Naive B cell (primary cell): ENCODE data around the gene HIP1R. TPM values are rescaled to one million over a fixed set of nuclear protein-coding genes. Genes with fewer than 3 reads are reported as not detected.
"Not testable (repeated sequence)": the region's sequence is repeated elsewhere in the genome, so short reads cannot be mapped to it uniquely, and the experiment has no call there.

Source experiments
- ATAC-seq, 2 donors: fragments of 150-1000 bp; cut with Tn5 transposase; 2 replicates each; pipeline ENCODE4 v1.10.0; 2021; ENCODE audit warnings: low read depth in 2 of 2, mild to moderate bottlenecking in 2 of 2, moderate library complexity in 2 of 2
- DNase-seq: peaks from one replicate; pipeline ENCODE4 v3.0.0; 2022
- H3K27ac Mint-ChIP-seq, 6 donors: one replicate each; pipeline ENCODE4 v1.8.0; 2020 to 2022; ENCODE audit warnings: mild to moderate bottlenecking in 6 of 6, mixed read lengths in 6 of 6, moderate library complexity in 5 of 6, inconsistent platforms in 2 of 6
- H3K27me3 Mint-ChIP-seq, 3 donors: one replicate each; pipeline ENCODE4 v1.8.0; 2021 to 2022; ENCODE audit warnings: mixed read lengths in 3 of 3, mild to moderate bottlenecking in 1 of 3
- H3K36me3 Mint-ChIP-seq, 2 donors: one replicate each; pipeline ENCODE4 v1.8.0; 2020 to 2022; ENCODE audit warnings: mixed read lengths in 2 of 2, inconsistent platforms in 1 of 2, mild to moderate bottlenecking in 1 of 2
- H3K4me1 Mint-ChIP-seq, 3 donors: one replicate each; pipeline ENCODE4 v1.8.0; 2020 to 2022; ENCODE audit warnings: mixed read lengths in 3 of 3, inconsistent platforms in 1 of 3, mild to moderate bottlenecking in 1 of 3, moderate library complexity in 1 of 3
- H3K4me3 Mint-ChIP-seq, 8 donors: one replicate each; pipeline ENCODE4 v1.8.0; 2020 to 2022; ENCODE audit warnings: mild to moderate bottlenecking in 8 of 8, mixed read lengths in 8 of 8, moderate library complexity in 8 of 8, inconsistent platforms in 2 of 8
- H3K9me3 Mint-ChIP-seq, 7 donors: one replicate each; pipeline ENCODE4 v1.8.0; 2020 to 2022; ENCODE audit warnings: mixed read lengths in 7 of 7, mild to moderate bottlenecking in 5 of 7, inconsistent platforms in 2 of 7, moderate library complexity in 1 of 7
- polyA plus RNA-seq, 6 donors: library from polyadenylated mRNA; unstranded; fragments of 300-500 nt; fragmentation: Illumina TruSeq; gene quantifications; one replicate each; pipeline ENCODE4 v1.2.3, GENCODE V29; 2021; ENCODE audit warnings: low read depth in 6 of 6

HIP1R gene, protein sequence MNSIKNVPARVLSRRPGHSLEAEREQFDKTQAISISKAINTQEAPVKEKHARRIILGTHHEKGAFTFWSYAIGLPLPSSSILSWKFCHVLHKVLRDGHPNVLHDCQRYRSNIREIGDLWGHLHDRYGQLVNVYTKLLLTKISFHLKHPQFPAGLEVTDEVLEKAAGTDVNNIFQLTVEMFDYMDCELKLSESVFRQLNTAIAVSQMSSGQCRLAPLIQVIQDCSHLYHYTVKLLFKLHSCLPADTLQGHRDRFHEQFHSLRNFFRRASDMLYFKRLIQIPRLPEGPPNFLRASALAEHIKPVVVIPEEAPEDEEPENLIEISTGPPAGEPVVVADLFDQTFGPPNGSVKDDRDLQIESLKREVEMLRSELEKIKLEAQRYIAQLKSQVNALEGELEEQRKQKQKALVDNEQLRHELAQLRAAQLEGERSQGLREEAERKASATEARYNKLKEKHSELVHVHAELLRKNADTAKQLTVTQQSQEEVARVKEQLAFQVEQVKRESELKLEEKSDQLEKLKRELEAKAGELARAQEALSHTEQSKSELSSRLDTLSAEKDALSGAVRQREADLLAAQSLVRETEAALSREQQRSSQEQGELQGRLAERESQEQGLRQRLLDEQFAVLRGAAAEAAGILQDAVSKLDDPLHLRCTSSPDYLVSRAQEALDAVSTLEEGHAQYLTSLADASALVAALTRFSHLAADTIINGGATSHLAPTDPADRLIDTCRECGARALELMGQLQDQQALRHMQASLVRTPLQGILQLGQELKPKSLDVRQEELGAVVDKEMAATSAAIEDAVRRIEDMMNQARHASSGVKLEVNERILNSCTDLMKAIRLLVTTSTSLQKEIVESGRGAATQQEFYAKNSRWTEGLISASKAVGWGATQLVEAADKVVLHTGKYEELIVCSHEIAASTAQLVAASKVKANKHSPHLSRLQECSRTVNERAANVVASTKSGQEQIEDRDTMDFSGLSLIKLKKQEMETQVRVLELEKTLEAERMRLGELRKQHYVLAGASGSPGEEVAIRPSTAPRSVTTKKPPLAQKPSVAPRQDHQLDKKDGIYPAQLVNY
- 10 to 100 TPM; 33.8 to 91.3 (median 38.4) TPM for polyA plus RNA-seq

DNA sequence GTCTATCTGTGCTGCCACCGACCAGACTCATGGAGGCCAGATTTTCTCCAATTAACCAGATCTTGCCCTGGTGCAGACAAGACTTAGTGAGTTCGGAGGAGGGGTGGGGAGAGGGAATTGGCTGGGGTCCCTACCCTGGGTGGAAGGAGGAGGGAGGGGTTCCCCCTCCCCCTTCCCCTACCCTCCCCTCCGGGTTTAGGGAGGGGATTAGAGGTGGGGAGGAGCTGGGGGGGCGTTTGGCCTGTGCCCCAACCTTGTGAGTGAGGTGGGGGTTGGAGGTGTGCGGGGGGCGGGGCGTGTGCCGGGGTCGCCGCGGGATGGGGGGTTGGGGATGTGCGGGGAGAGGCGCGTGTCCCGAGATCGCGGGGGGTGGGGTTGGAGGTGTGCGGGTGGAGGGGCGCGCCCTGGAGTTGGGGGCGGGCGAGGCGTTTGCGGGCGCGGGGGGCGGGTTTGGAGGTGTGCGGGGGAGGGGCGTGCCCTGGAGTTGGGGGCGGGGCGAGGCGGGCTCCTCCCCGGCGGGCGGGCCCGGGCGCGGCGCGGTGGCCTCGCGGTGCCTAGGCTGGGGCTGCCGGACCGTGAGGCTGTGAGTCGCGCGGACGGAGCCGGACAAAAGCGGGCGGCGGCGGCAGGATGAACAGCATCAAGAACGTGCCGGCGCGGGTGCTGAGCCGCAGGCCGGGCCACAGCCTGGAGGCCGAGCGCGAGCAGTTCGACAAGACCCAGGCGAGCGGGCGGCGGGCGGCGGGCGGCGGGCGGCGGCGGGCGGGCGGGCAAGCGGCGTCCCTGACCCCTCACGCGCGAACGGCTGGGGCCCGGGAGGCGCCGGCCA, at the start of gene HIP1R:
Gene HIP1R (plus strand): TSS at position 537 of the 829 bp plus-strand sequence. CDS start 94 bp downstream, at position 631.
- Mint-ChIP-seq H3K27me3 (no peaks in the 10 kb centered on the region), H3K9me3 (no peaks in the 10 kb centered on the region), H3K4me1 (peaks cover 52 to 61% (median 53%) of the 10 kb centered on the region in 3 donors), H3K27ac (peak within 1 kb of the TSS; percentile 94 to 100 (median 97)), H3K4me3 (peak within 1 kb of the TSS; percentile 94 to 99 (median 98)), H3K36me3 (peaks cover 0 to 11% of the 10 kb centered on the region in 2 donors)
- DNase-seq (peak; percentile 64), ATAC-seq (peak; percentile 47 to 51)

DNA sequence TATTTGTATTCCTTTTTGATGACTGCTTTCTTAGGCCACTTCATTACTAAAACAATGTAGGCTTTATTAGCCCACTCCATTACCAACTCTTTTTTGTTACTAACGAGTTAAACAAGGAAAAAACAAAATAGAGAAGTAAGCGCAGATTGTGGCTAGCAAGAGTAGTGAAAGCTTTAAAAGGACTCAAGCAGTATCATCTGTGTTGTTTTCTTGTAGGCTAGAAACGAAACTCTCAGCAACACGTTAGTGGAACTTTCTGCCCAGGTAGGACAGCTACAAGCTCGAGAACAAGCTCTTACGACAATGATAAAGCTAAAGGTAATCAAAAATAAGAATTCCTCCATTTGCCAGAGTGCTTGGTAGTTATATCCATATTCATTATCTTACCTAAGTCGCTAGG, 49.8 kb upstream of the HIP1R start:
- ATAC-seq: no peak
- no peak overlapping the region for H3K4me3 Mint-ChIP-seq

DNA sequence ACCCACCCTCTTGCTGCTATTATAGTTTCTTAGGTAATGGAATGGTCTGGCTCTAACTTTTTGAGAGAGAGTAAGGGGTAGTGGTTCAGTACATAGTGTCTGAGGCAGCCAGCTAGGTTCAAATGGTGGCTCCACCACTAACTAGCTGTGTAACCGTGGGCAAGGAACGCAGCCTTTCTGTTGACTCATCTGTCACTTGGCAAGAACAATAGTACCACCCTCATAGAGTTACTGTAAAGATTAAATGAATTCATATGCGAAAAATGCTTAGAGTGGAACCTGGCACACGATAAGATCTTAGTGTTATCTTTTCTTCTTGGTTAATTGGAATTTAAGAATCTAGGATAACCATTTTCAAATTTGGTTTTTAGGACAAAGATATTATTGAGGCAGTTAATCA, 46.9 kb upstream of the HIP1R start:
- Mint-ChIP-seq H3K4me3 (no peak overlapping the region), H3K4me1 (no peaks in the 10 kb centered on the region), H3K27ac (peak overlapping the region in 1 of 6 donors; percentile 21)

More for the DNA sequence above, 49.8 kb upstream of the HIP1R start:
- Mint-ChIP-seq H3K4me1 (no peaks in the 10 kb centered on the region), H3K9me3 (no peaks in the 10 kb centered on the region), H3K27me3 (no peaks in the 10 kb centered on the region), H3K27ac (peak overlapping the region in 1 of 6 donors; percentile 14), H3K36me3 (no peaks in the 10 kb centered on the region)
- no peak for DNase-seq

DNA sequence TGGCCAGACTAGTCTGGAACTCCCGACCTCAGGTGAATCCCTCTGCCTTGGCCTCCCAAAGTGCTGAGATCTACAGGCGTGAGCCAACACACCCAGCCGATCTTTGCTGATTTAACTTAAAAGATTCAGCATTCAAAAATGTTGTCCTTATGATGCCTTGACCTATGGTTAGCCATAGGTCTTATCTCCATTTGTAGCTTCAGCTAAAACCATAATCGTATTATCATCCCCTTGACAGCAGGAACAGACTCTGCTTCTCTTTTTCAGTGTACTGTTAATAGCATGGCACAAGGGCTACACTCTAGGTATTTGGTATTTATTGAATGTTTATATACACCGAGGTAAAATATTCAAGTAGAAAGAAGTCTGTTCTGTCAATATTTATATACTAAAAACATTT, 45.6 kb upstream of the HIP1R start:
- ATAC-seq (no peak), DNase-seq (no peak)
- peaks cover 0 to 5% (median 0%) of the 10 kb centered on the region in 3 donors for H3K4me1 Mint-ChIP-seq
- H3K9me3 Mint-ChIP-seq: no peaks in the 10 kb centered on the region
- H3K27ac Mint-ChIP-seq: peak overlapping the region in 1 of 6 donors; percentile 7
- no peaks in the 10 kb centered on the region for H3K36me3 Mint-ChIP-seq
- no peaks in the 10 kb centered on the region for H3K27me3 Mint-ChIP-seq
- no peak overlapping the region for H3K4me3 Mint-ChIP-seq

More for the DNA sequence above, 46.9 kb upstream of the HIP1R start:
- Mint-ChIP-seq H3K36me3 (no peaks in the 10 kb centered on the region), H3K27me3 (no peaks in the 10 kb centered on the region), H3K9me3 (no peaks in the 10 kb centered on the region)
- DNase-seq: no peak
- ATAC-seq: no peak

DNA sequence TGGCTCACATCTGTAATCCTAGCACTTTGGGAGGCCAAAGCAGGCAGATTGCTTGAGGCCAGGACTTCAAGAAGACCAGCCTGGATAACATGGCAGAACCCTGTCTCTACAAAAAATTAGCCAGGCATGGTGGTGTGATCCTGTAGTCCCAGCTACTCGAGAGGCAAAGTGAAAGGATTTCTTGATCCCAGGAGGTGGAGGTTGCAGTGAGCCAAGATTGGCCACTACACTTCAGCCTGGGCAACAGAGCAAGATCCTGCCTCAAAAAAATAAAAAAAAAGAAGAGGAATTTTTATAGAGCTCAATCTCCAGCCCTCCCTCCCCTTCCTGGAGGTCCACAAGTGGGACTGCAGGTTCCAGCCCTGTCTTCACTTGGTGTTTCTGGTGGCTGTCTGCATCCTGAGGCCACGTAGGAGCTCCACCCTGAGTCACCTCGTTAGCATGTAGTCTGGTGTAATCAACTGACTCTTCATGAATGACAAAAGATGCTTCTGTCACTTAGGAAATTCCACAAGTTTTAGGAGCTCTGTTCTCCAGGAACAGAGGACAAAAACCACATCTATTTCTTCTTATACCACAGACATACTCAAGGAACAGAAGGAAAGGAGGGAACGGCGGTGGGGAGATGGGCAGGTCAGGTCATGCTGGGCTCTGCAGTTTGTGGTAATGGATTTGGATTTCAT, 44.7 kb upstream of the HIP1R start:
- no peak overlapping the region for H3K4me3 Mint-ChIP-seq
- DNase-seq (no peak), ATAC-seq (no peak)
- peaks cover 0 to 5% (median 0%) of the 10 kb centered on the region in 3 donors for H3K4me1 Mint-ChIP-seq
- H3K9me3 Mint-ChIP-seq: no peaks in the 10 kb centered on the region
- no peaks in the 10 kb centered on the region for H3K36me3 Mint-ChIP-seq
- H3K27ac Mint-ChIP-seq: no peak overlapping the region
- H3K27me3 Mint-ChIP-seq: no peaks in the 10 kb centered on the region

DNA sequence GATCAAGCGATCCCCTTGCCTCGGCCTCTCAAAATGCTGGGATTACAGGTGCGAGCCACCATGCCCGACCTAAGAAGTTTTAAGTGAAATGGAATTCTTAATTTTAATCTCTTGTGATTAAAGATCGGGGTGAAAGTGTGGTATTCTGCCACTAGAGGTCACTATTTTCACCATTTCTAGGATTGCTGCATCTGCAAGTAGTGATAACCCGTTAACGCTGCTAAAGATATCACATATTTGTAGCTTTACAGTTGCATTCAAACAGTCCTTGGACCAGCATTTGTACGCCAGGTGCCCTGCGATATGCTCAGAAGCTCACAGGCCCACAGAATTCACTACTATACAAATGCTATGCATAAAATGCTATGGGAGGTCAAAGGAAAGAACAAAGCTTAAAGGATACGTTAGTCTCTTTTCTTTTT, 41.6 kb upstream of the HIP1R start:
- peak; percentile 67 to 80 for ATAC-seq
- Mint-ChIP-seq H3K27ac (peak overlapping the region in 1 of 6 donors; percentile 32), H3K36me3 (no peaks in the 10 kb centered on the region), H3K4me3 (no peak overlapping the region), H3K9me3 (no peaks in the 10 kb centered on the region), H3K27me3 (no peaks in the 10 kb centered on the region), H3K4me1 (peaks cover 0 to 5% (median 0%) of the 10 kb centered on the region in 3 donors)
- DNase-seq: peak; percentile 62

DNA sequence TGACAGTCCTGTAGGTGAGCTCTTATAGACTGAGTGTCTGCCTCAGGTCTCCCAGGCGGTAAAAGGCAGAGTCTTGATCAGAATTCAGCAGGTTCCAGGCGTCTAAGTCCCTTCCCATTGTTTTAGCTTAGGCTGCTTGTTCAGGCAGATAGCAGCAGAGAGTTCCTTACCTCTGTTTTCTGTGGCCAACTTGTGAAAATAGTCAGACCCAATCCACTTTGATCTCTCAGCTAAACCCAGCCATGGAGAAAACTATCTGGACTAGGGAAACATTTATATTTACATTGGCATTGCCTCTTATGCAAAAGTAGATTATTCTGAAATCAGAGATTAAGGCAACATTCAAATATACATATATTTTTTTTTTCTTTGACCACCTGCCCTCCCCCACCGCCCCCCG, 39.5 kb upstream of the HIP1R start:
- no peaks in the 10 kb centered on the region for H3K9me3 Mint-ChIP-seq
- H3K27me3 Mint-ChIP-seq: no peaks in the 10 kb centered on the region
- DNase-seq: no peak
- no peak overlapping the region for H3K4me3 Mint-ChIP-seq
- H3K36me3 Mint-ChIP-seq: no peaks in the 10 kb centered on the region
- H3K4me1 Mint-ChIP-seq: peaks cover 0 to 5% (median 5%) of the 10 kb centered on the region in 3 donors
- ATAC-seq: no peak
- no peak overlapping the region for H3K27ac Mint-ChIP-seq

DNA sequence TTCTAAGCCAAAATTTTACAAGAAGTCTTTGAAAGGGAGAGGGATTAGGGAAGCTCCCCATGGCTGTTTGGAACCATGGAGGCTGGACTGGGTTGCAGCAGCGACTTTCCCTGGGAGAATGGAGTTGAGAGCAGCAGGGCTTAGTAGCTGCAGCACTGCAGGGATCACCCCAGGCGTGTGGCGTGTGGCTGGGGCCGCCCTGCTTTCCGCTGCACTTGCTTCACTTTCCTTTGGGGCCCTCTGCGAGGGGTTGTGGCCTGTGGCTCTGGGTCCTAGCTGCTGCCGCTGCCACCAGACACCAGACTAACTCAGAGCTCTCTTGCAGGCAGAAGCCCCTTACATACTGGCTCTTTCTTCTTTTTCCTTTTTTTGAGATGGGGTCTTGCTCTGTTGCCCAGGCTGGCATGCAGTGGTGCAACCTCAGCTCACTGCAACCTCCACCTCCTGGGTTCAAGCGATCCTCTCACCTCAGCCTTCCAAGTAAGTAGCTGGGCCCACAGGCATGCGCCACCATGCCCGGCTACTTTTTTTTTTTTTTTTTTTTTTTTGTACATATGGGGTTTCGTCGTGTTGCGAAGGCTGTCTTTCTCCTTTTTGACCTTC, 35.5 kb upstream of the HIP1R start:
- no peaks in the 10 kb centered on the region for H3K36me3 Mint-ChIP-seq
- H3K4me1 Mint-ChIP-seq: peaks cover 0 to 5% (median 0%) of the 10 kb centered on the region in 3 donors
- DNase-seq: no peak
- no peaks in the 10 kb centered on the region for H3K27me3 Mint-ChIP-seq
- H3K4me3 Mint-ChIP-seq: no peak overlapping the region
- peak overlapping the region in 1 of 6 donors; percentile 51 for H3K27ac Mint-ChIP-seq
- ATAC-seq: no peak
- H3K9me3 Mint-ChIP-seq: no peaks in the 10 kb centered on the region

DNA sequence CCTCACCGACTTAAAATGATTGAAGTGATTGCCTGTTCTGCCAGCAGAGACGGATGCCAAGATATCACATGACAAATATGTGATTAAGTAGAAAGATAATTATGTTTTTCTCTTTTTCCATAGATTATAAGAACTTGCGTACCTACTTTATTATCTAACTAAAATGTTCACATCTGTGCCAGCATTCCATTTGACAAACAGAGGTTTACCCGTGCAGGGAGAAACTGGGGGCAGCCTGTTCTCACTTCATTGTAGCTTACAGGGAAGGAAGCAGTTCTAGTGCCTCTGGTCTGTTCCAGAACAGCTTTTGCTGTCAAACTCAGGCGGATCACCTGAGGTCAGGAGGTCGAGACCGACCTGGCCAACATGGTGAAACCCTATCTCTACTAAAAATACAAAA, 31.3 kb upstream of the HIP1R start:
- no peaks in the 10 kb centered on the region for H3K36me3 Mint-ChIP-seq
- H3K9me3 Mint-ChIP-seq: no peaks in the 10 kb centered on the region
- H3K27me3 Mint-ChIP-seq: no peaks in the 10 kb centered on the region
- H3K4me3 Mint-ChIP-seq: no peak overlapping the region
- no peak overlapping the region for H3K27ac Mint-ChIP-seq
- no peak for ATAC-seq
- peaks cover 3 to 10% (median 10%) of the 10 kb centered on the region in 3 donors for H3K4me1 Mint-ChIP-seq
- no peak for DNase-seq

DNA sequence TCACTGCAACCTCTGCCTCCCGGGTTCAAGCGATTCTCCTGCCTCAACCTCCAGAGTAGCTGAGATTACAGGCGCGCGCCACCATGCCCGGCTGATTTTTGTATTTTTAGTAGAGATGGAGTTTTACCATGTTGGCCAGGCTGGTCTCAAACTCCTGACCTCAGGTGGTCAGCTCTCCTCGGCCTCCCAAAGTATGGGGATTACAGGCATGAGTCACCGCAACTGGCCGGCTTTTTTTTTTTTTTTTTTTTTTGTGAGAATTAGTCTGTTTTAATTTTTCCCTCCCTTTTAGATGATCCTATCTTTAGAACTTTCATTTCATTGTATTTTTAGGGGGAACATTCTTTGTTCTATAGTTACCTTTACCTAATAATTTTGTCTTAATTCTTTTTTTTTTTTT, 30.3 kb upstream of the HIP1R start:
- peaks cover 5 to 16% (median 8%) of the 10 kb centered on the region in 3 donors for H3K4me1 Mint-ChIP-seq
- H3K27me3 Mint-ChIP-seq: not testable (repeated sequence)

DNA sequence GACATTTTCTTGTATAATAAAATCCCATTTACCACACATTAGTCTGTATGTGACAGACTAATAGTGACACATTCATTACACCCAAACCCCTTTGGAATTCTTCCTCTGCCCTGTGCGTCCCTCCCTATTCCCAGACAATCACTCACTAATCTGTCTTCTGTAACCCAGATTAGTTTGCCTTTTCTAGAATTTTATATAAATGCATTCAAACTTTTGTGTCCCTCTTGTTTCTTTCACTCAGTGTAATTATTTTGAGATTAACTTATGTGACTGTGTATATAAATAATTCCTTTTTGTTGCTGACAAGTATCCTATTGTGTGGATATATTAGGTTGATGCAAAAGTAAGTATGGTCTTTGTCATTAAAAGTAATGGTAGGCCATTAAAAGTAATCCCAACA, 27.6 kb upstream of the HIP1R start:
- no peak overlapping the region for H3K27ac Mint-ChIP-seq
- no peaks in the 10 kb centered on the region for H3K9me3 Mint-ChIP-seq
- ATAC-seq (no peak), DNase-seq (no peak)
- H3K4me1 Mint-ChIP-seq: peaks cover 5 to 28% (median 13%) of the 10 kb centered on the region in 3 donors
- H3K36me3 Mint-ChIP-seq: no peaks in the 10 kb centered on the region
- H3K27me3 Mint-ChIP-seq: no peaks in the 10 kb centered on the region
- no peak overlapping the region for H3K4me3 Mint-ChIP-seq

More for the DNA sequence above, 30.3 kb upstream of the HIP1R start:
- not testable (repeated sequence) for H3K36me3 Mint-ChIP-seq, H3K4me3 Mint-ChIP-seq, DNase-seq, H3K9me3 Mint-ChIP-seq, H3K27ac Mint-ChIP-seq, ATAC-seq

DNA sequence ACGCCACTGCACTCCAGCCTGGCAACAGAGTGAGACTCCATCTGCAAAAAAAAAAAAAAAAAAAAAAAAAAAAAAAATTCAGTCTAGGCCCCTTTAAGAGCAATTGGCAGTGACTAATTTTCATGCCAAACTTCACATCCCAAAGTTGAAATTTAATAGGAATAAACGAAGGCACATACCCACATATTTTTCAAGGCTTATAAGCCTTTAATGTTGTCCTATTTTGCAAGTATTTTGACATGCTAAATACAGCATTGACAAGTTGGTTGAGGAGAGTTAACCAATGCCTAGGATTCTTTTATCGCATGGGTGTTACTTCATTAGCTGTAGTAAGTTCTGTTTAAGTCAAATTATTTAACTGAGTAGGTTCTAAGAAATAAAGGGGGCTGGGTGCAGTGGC, 23.5 kb upstream of the HIP1R start:
- H3K27ac Mint-ChIP-seq: peak overlapping the region in 5 of 6 donors; percentile 14 to 98 (median 51)
- ATAC-seq (no peak), DNase-seq (no peak)
- H3K4me1 Mint-ChIP-seq: peaks cover 24 to 65% (median 42%) of the 10 kb centered on the region in 3 donors
- no peaks in the 10 kb centered on the region for H3K9me3 Mint-ChIP-seq
- H3K4me3 Mint-ChIP-seq: peak overlapping the region in 3 of 8 donors; percentile 20 to 53 (median 26)
- no peaks in the 10 kb centered on the region for H3K36me3 Mint-ChIP-seq
- H3K27me3 Mint-ChIP-seq: no peaks in the 10 kb centered on the region
